HCT116 (cell line): ENCODE measurements around the gene TFF2. TPM values are rescaled to one million over a fixed set of nuclear protein-coding genes. Genes with fewer than 3 reads are reported as not detected.

Source experiments
- ATAC-seq: fragments of 200-7000 bp; cut with Tn5 transposase; 2 replicates; pipeline ENCODE4 v1.9.1; 2020; ENCODE audit warnings: mild to moderate bottlenecking, moderate library complexity
- BruUV-seq: library from RNA; stranded (reverse); fragments of 400-500 nt; replicated peaks from 2 replicates; lab custom pipeline; 2021; lab: Mats Ljungman, UMichigan
- CTCF ChIA-PET: fragments of 300-600 bp; sonication (Branson Sonifier 250); formaldehyde crosslinking; loops from one replicate; lab custom pipeline; 2021; ENCODE audit warnings: antibody characterized with exemption; lab: Charles Lee
- POLR2A ChIA-PET: fragments of 300-600, 350-600 bp; sonication (Branson Sonifier 250); formaldehyde crosslinking; loops from one replicate; lab custom pipeline; 2021; ENCODE audit warnings: antibody characterized with exemption; lab: Charles Lee
- RAD21 ChIA-PET, 2 experiments: fragments of 300-600 bp; sonication (Branson Sonifier 250); formaldehyde crosslinking; loops; one replicate each; lab custom pipeline; 2023; ENCODE audit warnings: low total read pairs in 2 of 2; ENCODE audit not compliant: uncharacterized antibody in 2 of 2, unreplicated experiment in 2 of 2, low non-redundant PET in 1 of 2; lab: Charles Lee
- DNase-seq: peaks from one replicate; pipeline ENCODE4 v3.0.0-alpha.2; 2010; ENCODE audit warnings: low read depth, low spot score
- H2AFZ ChIP-seq: fragments of 200-600 bp; shearing (Covaris generic), sonication (generic); 2 replicates; pipeline ENCODE4 v1.6.1; 2017; ENCODE audit warnings: low read depth, mixed run types, mixed read lengths, antibody characterized with exemption, low read length; ENCODE audit not compliant: poor library complexity, severe bottlenecking
- H3K27ac ChIP-seq: 2 replicates; pipeline ENCODE4 v1.5.1; 2012; ENCODE audit warnings: low read depth, low read length
- H3K27me3 ChIP-seq: fragments of 200-600 bp; sonication (generic); 2 replicates; pipeline ENCODE4 v1.6.1; 2016; ENCODE audit warnings: mixed run types, low read length, mixed read lengths; ENCODE audit not compliant: insufficient read depth
- H3K36me3 ChIP-seq, 2 experiments: fragments of 200-500 bp in 1 of 2; fragments of 200-600 bp in 1 of 2; sonication (Bioruptor generic) in 1 of 2; sonication (generic) in 1 of 2; 2 replicates each; pipeline versions ENCODE4 v1.5.1 to v1.6.1; 2014 to 2016; ENCODE audit warnings: low read length in 2 of 2, inconsistent platforms in 1 of 2, mixed read lengths in 1 of 2, mixed run types in 1 of 2; ENCODE audit not compliant: insufficient read depth in 2 of 2, control insufficient read depth in 1 of 2
- H3K4me1 ChIP-seq, 2 experiments: fragments of 200-600 bp in 1 of 2; sonication (generic) in 1 of 2; 2 replicates each; pipeline versions ENCODE4 v1.5.1 to v1.6.1; 2012 to 2017; ENCODE audit warnings: low read length in 2 of 2, inconsistent platforms in 1 of 2, mild to moderate bottlenecking in 1 of 2, mixed read lengths in 1 of 2, mixed run types in 1 of 2, moderate library complexity in 1 of 2; ENCODE audit not compliant: insufficient read depth in 2 of 2, control insufficient read depth in 1 of 2
- H3K4me2 ChIP-seq: fragments of 200-600 bp; sonication (generic); 2 replicates; pipeline ENCODE4 v1.6.1; 2017; ENCODE audit warnings: mixed run types, low read length, mixed read lengths
- H3K4me3 ChIP-seq, 2 experiments: fragments of 200-600 bp in 1 of 2; sonication (generic) in 1 of 2; replicated peaks in 1 of 2; 2 replicates each; pipeline ENCODE4 v1.5.1; 2011 to 2016; ENCODE audit warnings: low read length in 2 of 2, control low read depth in 1 of 2, low read depth in 1 of 2, mild to moderate bottlenecking in 1 of 2, mixed read lengths in 1 of 2, mixed run types in 1 of 2
- H3K79me2 ChIP-seq: fragments of 200-600 bp; sonication (generic); 2 replicates; pipeline ENCODE4 v1.6.1; 2017; ENCODE audit warnings: mild to moderate bottlenecking, mixed run types, low read length, moderate library complexity, mixed read lengths; ENCODE audit not compliant: insufficient read depth
- H3K9ac ChIP-seq: fragments of 200-600 bp; sonication (generic); 2 replicates; pipeline ENCODE4 v1.6.1; 2016; ENCODE audit warnings: low read length, mixed read lengths
- H3K9me2 ChIP-seq: fragments of 200-600 bp; sonication (generic), shearing (Covaris generic); 2 replicates; pipeline ENCODE4 v1.6.1; 2017; ENCODE audit warnings: mixed run types, mild to moderate bottlenecking, moderate library complexity; ENCODE audit not compliant: insufficient read depth
- H3K9me3 ChIP-seq, 2 experiments: fragments of 200-500 bp in 1 of 2; fragments of 200-600 bp in 1 of 2; sonication (Bioruptor generic) in 1 of 2; sonication (generic) in 1 of 2; 2 replicates each; pipeline ENCODE4 v1.6.1; 2014 to 2017; ENCODE audit warnings: low read length in 2 of 2, mixed read lengths in 2 of 2, inconsistent platforms in 1 of 2, low read depth in 1 of 2, mild to moderate bottlenecking in 1 of 2, mixed run types in 1 of 2, moderate library complexity in 1 of 2; ENCODE audit not compliant: control insufficient read depth in 1 of 2, insufficient read depth in 1 of 2
- H4K20me1 ChIP-seq: fragments of 200-600 bp; sonication (generic), shearing (Covaris generic); 2 replicates; pipeline ENCODE4 v1.6.1; 2017; ENCODE audit warnings: mixed run types, mild to moderate bottlenecking, moderate library complexity; ENCODE audit not compliant: insufficient read depth
- CBX3 ChIP-seq: IDR thresholded peaks from 2 replicates; pipeline ENCODE4 v1.6.1; 2012; ENCODE audit warnings: low read depth
- EGR1 ChIP-seq: IDR thresholded peaks from 2 replicates; pipeline ENCODE4 v1.6.1; 2012; ENCODE audit warnings: low read depth
- ELF1 ChIP-seq: IDR thresholded peaks from 2 replicates; pipeline ENCODE4 v1.6.1; 2012; ENCODE audit warnings: low read depth, borderline replicate concordance
- EZH2phosphoT487 ChIP-seq: fragments of 200-600 bp; IDR thresholded peaks from 2 replicates; pipeline ENCODE4 v1.6.1; 2018; ENCODE audit warnings: antibody characterized with exemption, borderline replicate concordance
- JUND ChIP-seq: IDR thresholded peaks from 2 replicates; pipeline ENCODE4 v1.6.1; 2012
- MAX ChIP-seq: IDR thresholded peaks from 2 replicates; pipeline ENCODE4 v1.6.1; 2012
- POLR2A ChIP-seq: IDR thresholded peaks from 2 replicates; pipeline ENCODE4 v1.7.0; 2011; ENCODE audit warnings: borderline replicate concordance; ENCODE audit not compliant: insufficient read depth, insufficient read length; ENCODE audit errors: extremely low read depth
- RAD21 ChIP-seq: IDR thresholded peaks from 2 replicates; pipeline ENCODE4 v1.6.1; 2012; ENCODE audit warnings: low read depth, mild to moderate bottlenecking
- SRF ChIP-seq: IDR thresholded peaks from 2 replicates; pipeline ENCODE4 v1.6.1; 2012; ENCODE audit warnings: low read depth
- TCF7L2 ChIP-seq: IDR thresholded peaks from 2 replicates; pipeline ENCODE4 v1.7.0; 2011; ENCODE audit warnings: borderline replicate concordance, inconsistent platforms; ENCODE audit not compliant: insufficient read depth, insufficient read length; ENCODE audit errors: extremely low read depth
- YY1 ChIP-seq: IDR thresholded peaks from 2 replicates; pipeline ENCODE4 v1.6.1; 2011; ENCODE audit warnings: low read length, low read depth, moderate library complexity, mild to moderate bottlenecking; ENCODE audit not compliant: insufficient replicate concordance; ENCODE audit errors: extremely low read depth
- ZFX ChIP-seq: fragments of 450-650 bp; IDR thresholded peaks from 2 replicates; pipeline ENCODE4 v1.6.1; 2017
- intact Hi-C: fragments of 100-400 bp; cut with micrococcal nuclease; formaldehyde crosslinking; loops from 2 replicates; pipeline ENCODE4 v1.10.0; 2022
- total RNA-seq: library from RNA; stranded (reverse); gene quantifications from one replicate; pipeline ENCODE4 v1.2.1, GENCODE V29; 2021; ENCODE audit not compliant: unreplicated experiment

Gene TFF2
- total RNA-seq, 1 experiment from 2014 or later: not detected

- Histone ChIP-seq H3K4me2 (no peak overlapping the region), H3K9ac (no peak overlapping the region), H3K4me1 (peaks cover 0 to 5% of the 10 kb centered on the region in 2 experiments; a peak in 1 of 4 replicates), H3K9me3 (no peaks in the 10 kb centered on the region), H3K36me3 (no peaks in the 10 kb centered on the region), H3K9me2 (no peaks in the 10 kb centered on the region), H2AFZ (no peak overlapping the region), H3K27ac (no peak overlapping the region), H3K4me3 (no peak overlapping the region), H4K20me1 (no peaks in the 10 kb centered on the region), H3K79me2 (no peaks in the 10 kb centered on the region), H3K27me3 (no peaks in the 10 kb centered on the region)
- intact Hi-C loops: no loop called here
- CTCF ChIA-PET: no interaction called here
- TF ChIP-seq SRF: no peak
- TF ChIP-seq MAX: no peak
- no peak for TF ChIP-seq ELF1
- no peak for TF ChIP-seq YY1
- no peak for TF ChIP-seq CBX3
- TF ChIP-seq EGR1: no peak
- TF ChIP-seq RAD21: no peak
- TF ChIP-seq JUND: no peak
- no peak for TF ChIP-seq TCF7L2
- POLR2A ChIA-PET: no interaction called here
- DNase-seq (no peak), ATAC-seq (no peak)
- BruUV-seq: no TSS peak
- RAD21 ChIA-PET: no interaction called here
Measured at GRCh38 chr21:42304556-42305454, 46.0 kb downstream of the TFF2 start.

- Histone ChIP-seq H3K9me3 (no peaks in the 10 kb centered on the region), H3K4me3 (no peak overlapping the region), H3K4me2 (no peak overlapping the region), H3K9ac (no peak overlapping the region), H3K27ac (no peak overlapping the region), H3K4me1 (peaks cover 0 to 3% of the 10 kb centered on the region in 2 experiments; a peak in 1 of 4 replicates), H3K36me3 (no peaks in the 10 kb centered on the region), H2AFZ (no peak overlapping the region), H3K27me3 (0 out of 2 replicates have a peak, but pooled peaks cover 9% of the 10 kb centered on the region), H4K20me1 (no peaks in the 10 kb centered on the region), H3K9me2 (no peaks in the 10 kb centered on the region), H3K79me2 (no peaks in the 10 kb centered on the region)
- intact Hi-C loops: no loop called here
- ChIA-PET CTCF (no interaction called here), POLR2A (no interaction called here), RAD21 (no interaction called here)
- BruUV-seq: no TSS peak
- no peak for DNase-seq
- no peak for ATAC-seq
- TF ChIP-seq EZH2phosphoT487 (no peak), POLR2A (no peak), ZFX (no peak), TCF7L2 (no peak)
Measured at GRCh38 chr21:42303443-42303842, 47.4 kb downstream of the TFF2 start.
